Stimulated activated CD8-positive, alpha-beta memory T cell treated with anti-CD3 and anti-CD28 coated beads, Interleukin-7, amount 100 ng/mL, for 1 hour (primary cell): Measurements from ENCODE around the gene TCHHL1.

Experiments
- DNase-seq, 2 donors: peaks; one replicate each; pipeline ENCODE4 v3.0.0-alpha.2; 2020; ENCODE audit warnings: low read depth in 2 of 2

The TCHHL1 gene

GRCh38 chr1:152038871-152039270 is 50.0 kb downstream of the TCHHL1 start:
- no peak for DNase-seq

- peak; percentile 34 to 46 for DNase-seq
Observed at GRCh38 chr1:152036267-152037216, 52.3 kb downstream of the TCHHL1 start, which contains the start of gene S100A11. TSS of gene S100A11 (minus strand) at chr1:152037004. CDS start at chr1:152036915, 89 bp downstream.

GRCh38 chr1:152035539-152036266 is 53.2 kb downstream of the TCHHL1 start:
- no peak for DNase-seq

GRCh38 chr1:152034654-152035538 is 54.0 kb downstream of the TCHHL1 start:
- peak in 1 of 2 donors; percentile 40 for DNase-seq

GRCh38 chr1:152034324-152034653 is 54.6 kb downstream of the TCHHL1 start:
- DNase-seq = no peak
